Measurements from ENCODE around the gene PRPS2.

The PRPS2 gene

GRCh38 chrX:12753366-12753765 is 37.8 kb upstream of the PRPS2 start:
- TF ChIP-seq TEAD4 (IDR thresholded peaks at IDR 0.05) (no peak), FOXM1 (IDR thresholded peaks at IDR 0.05; ENCODE audit: borderline replicate concordance, low read depth) (no peak), TCF12 (IDR thresholded peaks at IDR 0.05; ENCODE audit: low read depth) (no peak), EGR1 (IDR thresholded peaks at IDR 0.05) (no peak)
- TF ChIP-seq, protein P1, sequence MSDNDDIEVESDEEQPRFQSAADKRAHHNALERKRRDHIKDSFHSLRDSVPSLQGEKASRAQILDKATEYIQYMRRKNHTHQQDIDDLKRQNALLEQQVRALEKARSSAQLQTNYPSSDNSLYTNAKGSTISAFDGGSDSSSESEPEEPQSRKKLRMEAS (IDR thresholded peaks at IDR 0.05), result no peak
- TF ChIP-seq, protein P2, sequence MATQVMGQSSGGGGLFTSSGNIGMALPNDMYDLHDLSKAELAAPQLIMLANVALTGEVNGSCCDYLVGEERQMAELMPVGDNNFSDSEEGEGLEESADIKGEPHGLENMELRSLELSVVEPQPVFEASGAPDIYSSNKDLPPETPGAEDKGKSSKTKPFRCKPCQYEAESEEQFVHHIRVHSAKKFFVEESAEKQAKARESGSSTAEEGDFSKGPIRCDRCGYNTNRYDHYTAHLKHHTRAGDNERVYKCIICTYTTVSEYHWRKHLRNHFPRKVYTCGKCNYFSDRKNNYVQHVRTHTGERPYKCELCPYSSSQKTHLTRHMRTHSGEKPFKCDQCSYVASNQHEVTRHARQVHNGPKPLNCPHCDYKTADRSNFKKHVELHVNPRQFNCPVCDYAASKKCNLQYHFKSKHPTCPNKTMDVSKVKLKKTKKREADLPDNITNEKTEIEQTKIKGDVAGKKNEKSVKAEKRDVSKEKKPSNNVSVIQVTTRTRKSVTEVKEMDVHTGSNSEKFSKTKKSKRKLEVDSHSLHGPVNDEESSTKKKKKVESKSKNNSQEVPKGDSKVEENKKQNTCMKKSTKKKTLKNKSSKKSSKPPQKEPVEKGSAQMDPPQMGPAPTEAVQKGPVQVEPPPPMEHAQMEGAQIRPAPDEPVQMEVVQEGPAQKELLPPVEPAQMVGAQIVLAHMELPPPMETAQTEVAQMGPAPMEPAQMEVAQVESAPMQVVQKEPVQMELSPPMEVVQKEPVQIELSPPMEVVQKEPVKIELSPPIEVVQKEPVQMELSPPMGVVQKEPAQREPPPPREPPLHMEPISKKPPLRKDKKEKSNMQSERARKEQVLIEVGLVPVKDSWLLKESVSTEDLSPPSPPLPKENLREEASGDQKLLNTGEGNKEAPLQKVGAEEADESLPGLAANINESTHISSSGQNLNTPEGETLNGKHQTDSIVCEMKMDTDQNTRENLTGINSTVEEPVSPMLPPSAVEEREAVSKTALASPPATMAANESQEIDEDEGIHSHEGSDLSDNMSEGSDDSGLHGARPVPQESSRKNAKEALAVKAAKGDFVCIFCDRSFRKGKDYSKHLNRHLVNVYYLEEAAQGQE (IDR thresholded peaks at IDR 0.05; ENCODE audit: low read depth), result no peak

- TF ChIP-seq, protein P1 (IDR thresholded peaks at IDR 0.05), result no peak
- TF ChIP-seq, protein P2 (IDR thresholded peaks at IDR 0.05; ENCODE audit: low read depth), result no peak
- no peak for TF ChIP-seq CEBPB (IDR thresholded peaks at IDR 0.05)
- no peak for TF ChIP-seq CREB1 (IDR thresholded peaks at IDR 0.05; ENCODE audit: low read depth)
- TF ChIP-seq, protein P3, sequence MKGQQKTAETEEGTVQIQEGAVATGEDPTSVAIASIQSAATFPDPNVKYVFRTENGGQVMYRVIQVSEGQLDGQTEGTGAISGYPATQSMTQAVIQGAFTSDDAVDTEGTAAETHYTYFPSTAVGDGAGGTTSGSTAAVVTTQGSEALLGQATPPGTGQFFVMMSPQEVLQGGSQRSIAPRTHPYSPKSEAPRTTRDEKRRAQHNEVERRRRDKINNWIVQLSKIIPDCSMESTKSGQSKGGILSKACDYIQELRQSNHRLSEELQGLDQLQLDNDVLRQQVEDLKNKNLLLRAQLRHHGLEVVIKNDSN (IDR thresholded peaks at IDR 0.05), result no peak
- no peak for TF ChIP-seq RAD21 (IDR thresholded peaks at IDR 0.05; ENCODE audit: low read depth)
- no peak for TF ChIP-seq EGR1 (IDR thresholded peaks at IDR 0.05)
- TF ChIP-seq TAF1 (IDR thresholded peaks at IDR 0.05; ENCODE audit: low read depth), result no peak
- no peak for TF ChIP-seq FOXM1 (IDR thresholded peaks at IDR 0.05; ENCODE audit: borderline replicate concordance, low read depth)
- TF ChIP-seq TCF12 (IDR thresholded peaks at IDR 0.05; ENCODE audit: low read depth), result no peak
Measured at GRCh38 chrX:12758291-12758690, 32.9 kb upstream of the PRPS2 start.

GRCh38 chrX:12767856-12768255 is 23.4 kb upstream of the PRPS2 start:
- TF ChIP-seq, protein P2 (IDR thresholded peaks at IDR 0.05; ENCODE audit: low read depth), result no peak
- no peak for TF ChIP-seq CREB1 (IDR thresholded peaks at IDR 0.05; ENCODE audit: low read depth)
- TF ChIP-seq TCF12 (IDR thresholded peaks at IDR 0.05; ENCODE audit: low read depth), result no peak
- TF ChIP-seq, protein P3 (IDR thresholded peaks at IDR 0.05), result no peak
- TF ChIP-seq ZBTB7A (IDR thresholded peaks at IDR 0.05; ENCODE audit: low read depth), result no peak
- TF ChIP-seq RAD21 (IDR thresholded peaks at IDR 0.05; ENCODE audit: low read depth), result no peak

GRCh38 chrX:12768491-12768890 is 22.7 kb upstream of the PRPS2 start:
- TF ChIP-seq TAF1 (IDR thresholded peaks at IDR 0.05; ENCODE audit: low read depth), result no peak
- TF ChIP-seq ZBTB7A (IDR thresholded peaks at IDR 0.05; ENCODE audit: low read depth), result no peak
- TF ChIP-seq EGR1 (IDR thresholded peaks at IDR 0.05), result no peak
- no peak for TF ChIP-seq CREB1 (IDR thresholded peaks at IDR 0.05; ENCODE audit: low read depth)

GRCh38 chrX:12770440-12770839 is 20.8 kb upstream of the PRPS2 start:
- TF ChIP-seq CREB1 (IDR thresholded peaks at IDR 0.05; ENCODE audit: low read depth) (no peak), RAD21 (IDR thresholded peaks at IDR 0.05; ENCODE audit: low read depth) (peak; percentile 35; the same call in 1 of the 2 replicates)

- TF ChIP-seq RAD21 (IDR thresholded peaks at IDR 0.05; ENCODE audit: low read depth) (peak; percentile 18; the same call in 1 of the 2 replicates), ZBTB7A (IDR thresholded peaks at IDR 0.05; ENCODE audit: low read depth) (no peak), YY1 (IDR thresholded peaks at IDR 0.05; ENCODE audit: low read depth) (no peak)
Measured at GRCh38 chrX:12771445-12772069, 19.7 kb upstream of the PRPS2 start.

Data from Ishikawa (cell line).